Upper lobe of right lung (tissue), 1 donor: ENCODE results near the gene DAB1. TPM values are rescaled to one million over a fixed set of nuclear protein-coding genes. Genes with fewer than 3 reads are reported as not detected.

Experiments used
- ATAC-seq: fragments of 200-7000 bp; cut with Tn5 transposase; one replicate; pipeline ENCODE4 v1.9.1; 2020; ENCODE audit warnings: mild to moderate bottlenecking, moderate library complexity
- DNase-seq: peaks from one replicate; pipeline ENCODE4 v3.0.0-alpha.2; 2020
- H3K27ac ChIP-seq: fragments of 200-600 bp; one replicate; pipeline ENCODE4 v1.8.0; 2022
- H3K27me3 ChIP-seq: fragments of 200-600 bp; one replicate; pipeline ENCODE4 v1.8.0; 2022; ENCODE audit warnings: mild to moderate bottlenecking
- H3K36me3 ChIP-seq: fragments of 200-600 bp; one replicate; pipeline ENCODE4 v1.8.0; 2022
- H3K4me1 ChIP-seq: fragments of 200-600 bp; one replicate; pipeline ENCODE4 v1.8.0; 2022
- H3K4me3 ChIP-seq: fragments of 200-600 bp; one replicate; pipeline ENCODE4 v1.8.0; 2022; ENCODE audit warnings: mild to moderate bottlenecking
- H3K9me3 ChIP-seq: fragments of 200-600 bp; one replicate; pipeline ENCODE4 v1.8.0; 2022
- CTCF ChIP-seq: fragments of 200-600 bp; IDR thresholded peaks from one replicate; pipeline ENCODE4 v1.8.0; 2022; ENCODE audit warnings: antibody characterized with exemption
- intact Hi-C: fragments of 100-400 bp; cut with DNase I; formaldehyde crosslinking; loops from one replicate; pipeline ENCODE4 v1.11.0; 2022
- total RNA-seq: library from RNA; stranded (reverse); fragmentation: NEBNext Ultra II Directional; extraction: Animal tissue kit (Norgen Biotek cat#: 25700); gene quantifications from one replicate; pipeline ENCODE4 v1.2.1, GENCODE V29; 2021
- donor health status: DM: no; HTN: yes; CAD: no; lungs with severe emphysema.

The DAB1 gene
- total RNA-seq, 1 donor from 2014 or later: 0.29 TPM

GRCh38 chr1:57163789-57164188 is 260.1 kb downstream of the DAB1 start:
- ATAC-seq (no peak), DNase-seq (no peak)
- Histone ChIP-seq H3K4me3 (no peak overlapping the region), H3K9me3 (no peaks in the 10 kb centered on the region), H3K27ac (no peak overlapping the region), H3K36me3 (no peaks in the 10 kb centered on the region), H3K27me3 (no peaks in the 10 kb centered on the region), H3K4me1 (no peaks in the 10 kb centered on the region)
- no peak for TF ChIP-seq CTCF
- intact Hi-C loops: no loop called here

- no peak for TF ChIP-seq CTCF
- Histone ChIP-seq H3K4me3 (no peak overlapping the region), H3K27ac (no peak overlapping the region), H3K27me3 (no peaks in the 10 kb centered on the region), H3K36me3 (no peaks in the 10 kb centered on the region), H3K9me3 (no peaks in the 10 kb centered on the region), H3K4me1 (no peaks in the 10 kb centered on the region)
- ATAC-seq (no peak), DNase-seq (no peak)
- intact Hi-C loops: no loop called here
These were observed 260.5 kb downstream of the DAB1 start for GRCh38 chr1:57163325-57163724.

GRCh38 chr1:57162607-57163261 is 261.1 kb downstream of the DAB1 start:
- no peak overlapping the region for H3K4me3 ChIP-seq
- TF ChIP-seq CTCF: no peak
- H3K9me3 ChIP-seq: no peaks in the 10 kb centered on the region
- intact Hi-C loops: no loop called here
- no peak for DNase-seq
- ATAC-seq: no peak
- no peak overlapping the region for H3K27ac ChIP-seq
- H3K4me1 ChIP-seq: no peaks in the 10 kb centered on the region
- no peaks in the 10 kb centered on the region for H3K36me3 ChIP-seq
- no peaks in the 10 kb centered on the region for H3K27me3 ChIP-seq

GRCh38 chr1:57160594-57160993 is 263.3 kb downstream of the DAB1 start:
- Histone ChIP-seq H3K27me3 (no peaks in the 10 kb centered on the region), H3K9me3 (no peaks in the 10 kb centered on the region), H3K27ac (no peak overlapping the region), H3K4me1 (no peaks in the 10 kb centered on the region), H3K36me3 (no peaks in the 10 kb centered on the region), H3K4me3 (no peak overlapping the region)
- ATAC-seq: no peak
- DNase-seq: no peak
- intact Hi-C loops: no loop called here
- no peak for TF ChIP-seq CTCF

GRCh38 chr1:57158604-57158998 is 265.3 kb downstream of the DAB1 start:
- ATAC-seq: no peak
- intact Hi-C loops: no loop called here
- no peaks in the 10 kb centered on the region for H3K36me3 ChIP-seq
- H3K4me3 ChIP-seq: no peak overlapping the region
- TF ChIP-seq CTCF: no peak
- no peaks in the 10 kb centered on the region for H3K27me3 ChIP-seq
- no peak for DNase-seq
- no peaks in the 10 kb centered on the region for H3K4me1 ChIP-seq
- no peaks in the 10 kb centered on the region for H3K9me3 ChIP-seq
- no peak overlapping the region for H3K27ac ChIP-seq
